ENCODE data around the gene ABHD16A.
A peak's percentile ranks its signal among the peaks of the same experiment; 100 is the strongest.

The ABHD16A gene

DNA sequence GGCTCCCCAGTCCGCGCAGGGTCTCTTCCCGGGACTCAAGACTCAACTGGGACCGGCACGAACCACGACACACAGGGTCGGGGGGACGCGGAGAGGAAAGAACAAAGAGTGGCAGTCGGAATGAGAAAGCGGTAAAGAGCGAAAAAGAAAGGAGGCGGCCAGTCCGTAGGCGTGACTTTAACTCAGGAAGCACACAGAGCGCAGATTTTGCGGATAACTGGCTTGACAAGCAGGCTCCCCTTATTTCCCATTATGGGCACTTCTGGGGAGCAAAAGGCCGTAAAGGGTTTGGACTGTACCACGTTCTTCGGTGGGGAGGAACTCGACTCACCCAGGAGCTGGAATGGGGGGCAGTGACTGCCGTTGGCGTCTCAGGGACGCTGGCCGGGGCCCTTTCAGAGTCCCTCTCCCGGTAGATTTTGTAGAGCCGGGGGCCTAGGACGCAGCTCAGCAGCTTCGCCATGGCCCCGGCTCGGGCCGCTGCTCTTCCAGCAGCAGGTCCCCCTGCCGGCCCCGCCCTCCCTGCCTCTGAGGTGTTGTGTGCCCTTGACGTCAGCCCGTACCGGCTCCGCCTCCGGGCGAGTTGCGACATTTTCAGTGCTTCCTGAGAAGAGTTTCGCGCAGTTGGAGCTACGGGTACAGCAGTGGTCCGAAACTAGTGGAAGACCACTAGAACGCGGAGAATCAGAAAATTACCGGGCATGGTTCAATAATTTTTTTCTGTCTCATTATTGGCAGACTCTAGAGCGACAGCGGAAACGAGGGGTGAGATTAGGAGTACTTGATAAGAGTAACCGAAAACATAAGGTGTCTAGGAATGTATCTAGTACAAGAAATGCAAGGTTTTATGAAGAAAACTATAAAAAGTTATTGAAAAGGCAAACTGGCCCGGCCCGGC lies at the start of gene ABHD16A:
ABHD16A (minus strand) TSS at position 506 of the 898 bp plus-strand sequence; CDS start at position 463, 43 bp downstream.
- peak; percentile 96 for DNase-seq (ENCODE audit: low read depth)

DNA sequence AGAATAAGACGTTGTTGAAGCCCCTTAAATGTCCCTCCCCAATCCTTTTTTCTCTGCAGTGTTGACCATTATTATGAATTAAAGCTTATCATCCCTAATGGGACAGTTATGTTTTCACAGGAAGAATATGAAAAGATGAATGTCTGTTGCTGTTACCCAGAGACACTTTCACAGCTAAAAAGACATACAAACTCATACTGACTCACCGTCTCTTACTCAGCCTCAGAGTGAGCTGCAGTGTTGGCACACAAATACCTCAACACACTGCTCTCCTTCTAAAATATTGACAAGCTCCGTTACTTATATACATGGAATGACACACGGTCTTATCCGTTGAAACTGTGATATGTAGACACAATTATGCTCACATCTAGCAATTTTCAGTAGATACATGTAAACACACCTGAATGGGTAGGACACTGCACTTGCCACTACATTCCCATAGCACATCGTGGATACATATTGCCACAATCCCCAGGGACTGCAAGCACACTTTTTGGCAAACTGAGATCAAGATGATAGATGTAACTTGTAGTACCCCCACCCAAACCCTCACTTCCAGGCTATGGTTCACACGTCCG lies 49.7 kb upstream of the ABHD16A start:
- no peak for DNase-seq (ENCODE audit: low read depth)

DNA sequence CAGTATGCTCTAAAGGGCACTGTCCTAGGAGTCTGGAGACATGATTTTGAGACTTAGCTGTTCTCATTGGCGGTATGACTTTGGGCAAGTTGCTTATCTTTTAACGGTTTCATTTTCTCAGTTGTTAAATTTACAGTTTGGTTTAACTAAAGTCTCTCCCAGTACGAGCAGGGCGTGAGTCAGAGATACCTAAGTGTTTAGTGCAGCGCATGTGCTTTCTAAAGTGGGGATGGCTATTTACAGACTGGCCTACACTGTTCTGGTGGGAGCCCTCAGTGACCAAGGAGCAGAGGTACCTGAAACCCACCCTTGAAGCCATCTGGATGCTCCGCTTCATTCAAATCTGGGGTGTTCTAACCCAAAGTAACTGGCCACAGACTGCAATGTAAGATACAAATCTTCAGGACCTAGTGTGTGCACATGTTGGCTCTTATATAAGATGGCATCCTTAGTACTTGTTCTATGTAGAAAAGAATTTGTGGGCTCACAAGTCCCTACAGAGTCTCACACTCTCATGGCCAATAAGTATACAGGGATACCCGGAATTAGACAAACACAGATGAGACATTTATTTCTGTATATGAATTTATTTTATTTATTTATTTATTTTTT lies 47.4 kb upstream of the ABHD16A start:
- no peak for DNase-seq (ENCODE audit: low read depth)

DNA sequence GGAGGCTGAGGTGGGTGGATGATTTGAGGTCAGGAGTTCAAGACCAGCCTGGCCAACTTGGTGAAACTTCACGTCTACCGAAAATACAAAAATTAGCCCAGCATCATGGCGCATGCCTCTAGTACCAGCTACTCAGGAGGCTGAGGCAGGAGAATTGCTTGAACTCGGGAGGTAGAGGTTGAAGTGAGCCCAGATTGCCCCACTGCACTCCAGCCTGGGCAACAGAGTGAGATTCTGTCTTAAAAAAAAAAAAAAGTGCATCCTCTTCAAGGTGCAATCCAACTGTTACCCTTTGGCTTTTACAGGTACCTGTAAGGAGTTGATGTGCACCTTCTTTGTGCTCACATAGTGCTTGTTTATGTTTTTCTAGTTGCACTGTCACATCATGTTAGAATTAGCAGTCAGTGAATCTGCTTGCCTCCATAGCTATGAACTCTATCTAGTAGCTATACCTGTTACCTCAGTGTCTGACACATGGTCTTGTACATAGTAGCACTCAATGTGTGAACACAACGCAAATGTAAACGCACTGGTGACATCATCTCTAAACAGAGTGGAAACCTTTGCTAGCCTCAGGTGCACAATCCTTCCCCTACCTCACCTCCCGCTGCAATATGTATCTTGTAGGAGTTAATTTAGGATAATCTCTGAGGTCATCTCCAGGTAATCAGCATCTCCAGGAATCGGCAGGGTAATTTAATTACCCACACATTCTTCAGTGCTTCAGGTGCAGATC lies 46.3 kb upstream of the ABHD16A start:
- DNase-seq (ENCODE audit: low read depth): no peak

DNA sequence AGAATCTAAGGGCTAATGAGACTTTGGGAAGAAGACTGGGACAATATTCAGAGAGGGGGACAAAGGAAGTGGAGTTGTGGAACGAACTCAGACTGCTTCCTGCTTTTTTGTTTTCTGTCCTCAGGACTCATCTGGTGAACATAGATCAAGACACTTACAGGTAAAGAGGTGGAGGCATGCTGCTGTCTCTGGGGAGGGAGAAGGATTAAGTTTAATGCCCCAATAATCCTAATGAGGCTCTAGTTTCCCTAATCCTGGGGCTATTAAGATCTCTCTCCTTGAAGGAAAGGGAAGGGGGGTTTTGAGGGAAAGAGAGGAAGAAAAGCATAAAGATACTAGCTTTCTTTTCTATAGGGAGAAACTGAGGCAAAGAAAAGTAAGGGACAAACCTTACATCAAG lies 41.3 kb upstream of the ABHD16A start:
- no peak for DNase-seq (ENCODE audit: low read depth)

DNA sequence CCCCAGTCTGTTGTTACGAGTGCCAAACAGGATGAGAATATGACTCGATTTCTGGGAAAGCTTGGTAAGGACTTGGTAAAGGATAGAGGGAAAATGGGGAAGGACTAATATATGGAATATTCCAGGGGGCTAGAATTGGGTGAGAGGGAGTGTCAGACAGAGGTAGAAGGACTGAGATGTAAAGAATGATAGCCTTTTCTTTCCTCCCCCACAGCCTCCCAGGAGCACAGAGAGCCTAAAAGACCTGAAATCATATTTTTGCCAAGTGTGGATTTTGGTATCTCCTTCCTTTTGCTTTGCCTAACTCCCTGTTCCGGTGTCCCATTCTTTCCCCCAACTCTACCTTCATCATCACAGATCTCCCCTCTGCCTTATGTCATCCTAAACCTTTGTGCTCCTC lies 39.8 kb upstream of the ABHD16A start:
- DNase-seq (ENCODE audit: low read depth): no peak

DNA sequence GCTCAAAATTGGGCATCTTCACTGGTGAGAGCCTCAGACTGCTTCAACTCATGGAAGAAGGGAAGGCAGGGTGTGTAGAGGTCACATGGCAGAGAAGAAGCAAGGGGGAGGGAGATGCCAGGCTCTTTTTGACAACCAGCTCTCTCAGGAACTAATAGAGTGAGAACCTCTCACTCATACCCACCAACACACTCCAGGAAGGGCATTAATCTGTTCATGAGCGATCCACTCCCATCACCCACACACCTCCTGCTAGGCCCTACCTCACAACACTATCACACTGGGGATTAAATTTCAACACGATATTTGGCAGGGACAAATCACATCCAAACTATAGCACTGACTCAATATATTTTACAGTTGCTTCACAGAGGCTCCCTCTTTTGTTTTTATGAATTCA lies 38.7 kb upstream of the ABHD16A start:
- no peak for DNase-seq (ENCODE audit: low read depth)

DNA sequence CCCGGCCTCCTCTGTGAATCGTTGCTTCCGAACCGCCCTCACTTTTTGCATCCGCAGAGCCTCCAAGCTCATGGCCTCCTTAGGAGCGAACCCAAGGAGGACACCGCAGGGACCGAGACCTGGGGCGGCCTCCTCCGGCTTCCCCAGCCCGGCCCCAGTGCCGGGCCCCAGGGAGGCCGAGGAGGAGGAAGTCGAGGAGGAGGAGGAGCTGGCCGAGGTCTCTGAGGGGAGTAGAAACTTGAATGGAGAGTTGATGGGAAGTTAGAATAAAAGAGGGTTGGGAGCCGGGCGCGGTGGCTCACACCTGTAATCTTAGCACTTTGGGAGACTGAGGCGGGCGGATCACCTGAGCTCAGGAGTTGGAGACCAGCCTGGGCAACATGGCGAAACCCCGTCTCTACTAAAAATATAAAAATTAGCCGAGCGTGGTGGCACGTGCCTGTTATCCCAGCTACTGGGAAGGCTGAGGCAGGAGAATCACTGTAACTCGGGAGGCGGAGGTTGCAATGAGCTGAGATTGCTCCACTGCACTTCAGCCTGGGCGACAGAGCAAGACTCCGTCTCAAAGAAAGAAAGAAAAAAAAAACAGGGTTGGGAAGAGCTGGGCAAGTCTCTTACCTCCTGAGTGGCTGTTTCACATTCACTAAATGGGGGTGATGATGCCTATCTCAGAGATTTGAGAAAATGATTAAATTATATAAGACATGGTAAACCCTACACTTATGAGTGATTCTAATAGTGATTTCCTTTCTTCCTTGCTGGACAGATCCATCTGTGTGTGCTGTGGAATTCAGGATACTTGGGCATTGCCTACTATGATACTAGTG lies 37.5 kb upstream of the ABHD16A start:
- DNase-seq (ENCODE audit: low read depth): no peak

DNA sequence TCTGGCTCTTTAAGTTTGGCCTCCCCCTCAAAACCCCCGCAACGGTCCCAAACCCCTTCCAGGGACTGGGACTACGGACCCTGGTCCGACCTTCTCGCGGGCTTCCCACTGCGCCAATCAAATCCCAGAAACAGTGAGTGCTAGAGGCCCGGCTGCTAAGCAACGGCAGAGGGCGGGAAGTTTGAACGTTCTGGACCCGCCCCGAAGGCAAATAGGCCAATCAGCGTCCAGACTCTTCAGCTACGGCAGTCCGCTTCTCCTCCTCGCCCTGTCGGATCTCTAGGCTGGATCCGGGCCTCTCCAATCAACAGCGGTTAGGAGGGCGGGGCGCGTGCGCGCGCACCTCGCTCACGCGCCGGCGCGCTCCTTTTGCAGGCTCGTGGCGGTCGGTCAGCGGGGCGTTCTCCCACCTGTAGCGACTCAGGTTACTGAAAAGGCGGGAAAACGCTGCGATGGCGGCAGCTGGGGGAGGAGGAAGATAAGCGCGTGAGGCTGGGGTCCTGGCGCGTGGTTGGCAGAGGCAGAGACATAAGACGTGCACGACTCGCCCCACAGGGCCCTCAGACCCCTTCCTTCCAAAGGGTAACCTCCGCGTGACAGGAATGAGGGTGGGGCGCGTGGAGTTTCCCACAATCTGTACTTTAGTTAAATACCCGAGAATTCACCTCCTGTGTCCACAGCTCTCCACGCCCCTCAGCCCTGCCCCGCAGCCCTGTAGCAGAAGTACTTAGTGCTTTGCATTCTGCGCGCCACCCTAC lies 36.7 kb upstream of the ABHD16A start, which contains the start of gene MSH5:
MSH5 (plus strand) TSS at position 367 of the 758 bp plus-strand sequence. CDS start 462 bp downstream, outside the sequence.
- DNase-seq (ENCODE audit: low read depth): peak; percentile 93

DNA sequence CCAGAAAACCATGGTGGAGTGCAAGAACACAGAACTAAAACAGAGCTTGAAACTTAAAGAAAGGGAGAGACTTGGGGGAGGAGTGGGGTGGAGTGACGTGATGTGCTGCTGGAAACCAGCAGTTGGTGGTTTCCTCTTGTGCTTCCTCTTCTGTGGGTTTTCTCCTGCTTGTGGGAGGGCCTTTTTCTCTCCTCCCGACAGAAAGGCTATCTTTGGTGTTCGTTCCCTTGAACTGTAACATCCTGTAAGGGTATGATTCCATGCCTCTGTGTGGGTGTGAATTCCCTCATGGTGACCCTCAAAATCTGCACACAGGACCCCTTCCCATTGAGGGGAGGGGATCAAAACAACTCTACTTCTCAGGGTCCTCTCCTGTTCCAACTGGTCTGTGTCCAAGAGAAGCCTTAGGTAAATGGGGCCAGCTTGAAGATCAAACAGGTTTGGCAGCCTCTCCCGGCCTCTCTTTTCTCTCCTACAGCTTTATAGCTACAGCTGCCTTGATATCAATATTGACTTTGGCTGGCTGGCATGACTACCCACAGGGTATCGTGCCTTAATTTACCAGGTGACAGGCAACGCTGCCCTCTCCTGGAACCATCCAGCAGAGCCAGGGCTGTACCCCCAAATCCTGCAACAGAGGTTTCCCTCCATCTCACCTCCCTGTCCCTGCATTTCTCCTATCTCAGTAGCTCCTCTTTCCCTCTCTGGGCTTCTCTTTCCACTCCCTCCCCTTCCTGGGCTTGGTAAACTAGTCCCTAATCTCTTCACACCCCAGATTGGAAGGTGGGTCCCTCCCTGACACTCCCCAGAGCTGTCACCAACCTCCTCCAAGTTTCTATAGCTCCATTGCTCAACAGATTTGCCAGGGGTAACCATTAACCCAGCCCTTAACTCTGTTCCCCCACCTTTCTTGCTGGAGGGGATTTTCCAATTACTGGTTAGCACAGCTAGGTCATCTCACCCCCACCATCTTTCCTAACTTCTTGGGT lies 35.2 kb upstream of the ABHD16A start:
- peak; percentile 59 for DNase-seq (ENCODE audit: low read depth)

DNA sequence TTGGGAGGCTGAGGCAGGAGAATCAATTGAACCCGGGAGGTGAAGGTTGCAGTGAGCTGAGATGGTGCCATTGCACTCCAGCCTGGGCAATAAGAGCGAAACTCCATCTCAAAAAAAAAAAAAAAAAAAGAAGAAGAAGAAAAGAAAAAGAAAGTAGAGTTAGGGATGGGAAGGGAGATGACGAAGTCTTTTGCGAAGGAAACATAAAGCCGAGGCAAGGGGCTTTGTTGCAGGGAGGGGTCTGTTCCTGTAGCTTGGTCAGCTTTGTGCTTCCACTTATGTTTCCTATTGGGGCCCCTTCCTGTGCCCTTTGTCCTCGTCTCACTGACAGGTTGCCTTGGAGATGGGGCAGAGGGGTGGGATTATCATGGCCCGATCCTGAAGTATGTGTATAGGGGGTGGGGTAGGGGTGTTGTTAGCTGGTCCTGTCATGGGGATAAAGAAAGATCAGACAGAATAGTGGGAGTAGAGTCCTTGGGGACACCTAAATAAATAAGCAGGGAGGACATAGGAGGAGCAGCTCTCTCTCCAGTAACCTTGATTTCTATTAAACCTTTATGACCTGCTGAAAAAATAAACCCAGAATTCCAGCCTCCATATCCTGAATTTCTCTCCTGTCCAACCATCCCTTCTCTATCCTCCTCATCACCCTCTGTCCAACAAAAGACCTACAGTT lies 34.3 kb upstream of the ABHD16A start:
- DNase-seq (ENCODE audit: low read depth): no peak

DNA sequence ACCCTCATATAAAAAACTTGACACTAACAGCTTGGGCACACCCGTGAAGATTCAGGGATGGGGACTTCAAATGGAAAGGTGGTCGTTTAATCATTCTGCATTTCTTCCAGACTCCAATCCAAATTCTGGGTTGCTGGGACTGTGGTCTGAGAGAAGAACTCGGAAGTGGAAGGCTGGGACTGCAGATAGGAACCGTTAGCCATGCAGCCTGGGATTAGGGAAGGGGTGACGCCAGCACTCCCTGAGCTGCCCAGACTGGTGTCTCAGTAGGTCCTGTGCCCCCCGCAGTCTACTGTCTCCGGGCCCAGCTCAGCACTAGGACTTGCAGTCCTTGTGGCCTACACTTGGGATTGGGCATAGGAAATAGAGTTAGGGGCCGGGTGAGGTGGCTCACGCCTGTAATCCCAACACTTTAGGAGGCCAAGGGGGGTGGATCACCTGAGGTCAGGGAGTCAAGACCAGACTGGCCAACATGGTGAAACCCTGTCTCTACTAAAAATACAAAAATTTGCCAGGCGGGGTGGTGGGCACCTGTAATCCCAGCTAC lies 33.7 kb upstream of the ABHD16A start:
- no peak for DNase-seq (ENCODE audit: low read depth)

DNA sequence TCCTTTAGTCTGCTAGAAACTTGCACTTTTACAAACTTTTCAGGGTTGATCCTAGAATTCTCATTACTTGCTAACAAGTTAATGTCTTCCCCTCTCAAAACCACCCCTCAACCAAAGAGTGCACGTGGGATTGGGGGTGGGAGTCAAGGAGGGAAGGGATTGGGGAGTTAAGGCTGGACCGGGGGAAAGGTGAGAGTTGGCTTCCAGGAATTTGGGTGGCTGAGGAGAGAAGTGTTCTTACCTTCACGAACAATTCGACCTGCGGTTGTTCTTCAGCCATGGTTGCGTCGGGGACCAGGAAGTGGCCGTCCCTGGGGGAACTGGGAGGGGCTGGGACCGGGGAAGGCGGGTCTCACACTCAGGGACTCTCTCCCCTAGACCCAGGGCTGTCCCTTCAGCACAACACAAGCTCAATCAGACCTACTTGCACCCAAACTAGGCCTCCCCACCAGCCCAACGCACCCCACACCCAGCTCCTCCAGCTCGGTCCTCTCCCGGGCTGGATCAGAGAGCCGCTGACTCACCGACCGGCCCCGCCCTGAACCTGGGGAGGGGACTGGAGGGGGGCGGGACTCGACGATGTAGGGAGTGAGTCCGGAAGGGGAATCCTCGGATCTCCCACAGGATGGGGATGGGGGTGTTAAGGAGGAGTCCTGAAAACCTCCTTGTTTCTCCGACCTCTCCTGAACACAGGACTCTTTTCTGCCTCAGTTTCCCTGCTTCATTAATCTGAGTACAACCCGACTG lies 33.1 kb upstream of the ABHD16A start, which contains the start of gene CLIC1:
CLIC1 (minus strand) TSS at position 510 of the 747 bp plus-strand sequence; CDS start at position 280, 230 bp downstream.
- peak; percentile 76 for DNase-seq (ENCODE audit: low read depth)

DNA sequence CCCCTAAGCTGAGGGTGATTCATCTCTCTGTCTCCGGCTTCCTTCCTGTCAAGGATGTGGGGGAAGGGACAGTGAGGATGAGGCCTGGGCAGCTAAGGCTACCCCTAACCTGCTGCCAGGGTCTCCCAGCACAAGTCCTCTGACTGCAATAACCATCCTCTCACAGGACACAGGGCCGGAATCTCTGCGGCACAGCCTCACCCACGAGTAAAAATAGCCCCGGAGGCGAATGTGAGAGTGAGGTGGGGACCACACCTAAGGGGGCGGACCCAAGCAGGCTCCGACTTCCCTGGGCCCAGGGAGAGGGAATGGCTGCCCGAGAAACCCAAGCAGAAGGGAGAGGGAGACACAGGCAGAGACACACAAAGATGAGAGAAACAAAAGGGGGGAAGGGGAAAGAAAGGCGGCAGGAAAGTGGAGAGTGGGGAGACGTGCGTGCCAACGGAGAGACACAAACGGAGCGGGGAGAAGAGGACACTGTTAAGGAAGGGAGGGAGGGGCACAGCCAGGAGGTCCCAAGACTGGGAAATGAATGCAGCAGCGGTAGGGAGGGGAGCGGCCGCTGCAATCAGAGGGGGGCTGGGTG lies 31.8 kb upstream of the ABHD16A start:
- DNase-seq (ENCODE audit: low read depth): peak; percentile 31

DNA sequence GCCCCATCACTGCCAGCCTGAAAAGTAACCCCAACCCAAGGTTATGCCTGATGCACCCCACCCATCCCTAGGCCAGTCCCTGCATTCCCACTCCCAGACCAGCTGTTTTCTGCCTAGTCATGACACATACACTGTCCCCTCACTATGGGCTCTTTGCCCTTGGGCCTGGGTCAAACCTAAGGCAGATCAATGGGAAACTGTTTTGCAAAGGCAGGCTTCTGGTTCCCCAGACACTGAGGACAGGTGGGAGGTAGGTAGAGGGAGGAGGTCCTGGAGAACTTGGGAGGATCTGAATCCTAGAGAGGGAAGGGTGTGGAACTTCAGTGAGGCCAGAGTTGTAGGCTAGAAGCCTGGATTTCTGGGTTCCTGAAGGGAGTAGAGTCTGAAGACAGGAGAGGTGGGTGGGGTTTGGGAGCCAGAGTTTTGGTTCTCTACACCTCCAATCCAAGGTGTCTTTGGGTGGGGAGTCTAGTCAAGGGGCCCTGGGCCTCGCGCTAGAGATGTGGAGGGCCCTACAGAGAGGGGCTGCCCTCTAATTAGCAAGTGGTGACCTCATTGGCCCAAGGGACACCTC lies 31.2 kb upstream of the ABHD16A start:
- DNase-seq (ENCODE audit: low read depth): no peak

DNA sequence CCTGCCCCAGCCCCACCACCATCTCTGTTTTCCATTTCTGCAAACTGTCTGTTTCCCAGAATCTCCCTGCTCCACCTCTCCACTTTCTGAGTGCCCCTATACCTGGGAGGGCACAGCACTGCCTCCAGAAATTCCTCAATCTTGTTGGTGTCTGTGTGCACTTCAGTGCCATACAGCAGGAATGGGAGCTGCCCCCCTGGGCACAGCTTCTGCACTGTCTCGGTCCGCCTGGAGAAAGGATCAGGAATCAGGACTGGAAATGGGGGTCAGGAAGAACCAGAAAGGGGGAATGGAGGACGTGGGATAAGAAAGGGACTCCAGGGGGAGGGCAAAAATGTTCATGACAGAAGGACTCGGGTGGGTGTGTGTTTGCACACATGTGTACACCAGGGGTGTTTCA lies 30.6 kb upstream of the ABHD16A start:
- no peak for DNase-seq (ENCODE audit: low read depth)

DNA sequence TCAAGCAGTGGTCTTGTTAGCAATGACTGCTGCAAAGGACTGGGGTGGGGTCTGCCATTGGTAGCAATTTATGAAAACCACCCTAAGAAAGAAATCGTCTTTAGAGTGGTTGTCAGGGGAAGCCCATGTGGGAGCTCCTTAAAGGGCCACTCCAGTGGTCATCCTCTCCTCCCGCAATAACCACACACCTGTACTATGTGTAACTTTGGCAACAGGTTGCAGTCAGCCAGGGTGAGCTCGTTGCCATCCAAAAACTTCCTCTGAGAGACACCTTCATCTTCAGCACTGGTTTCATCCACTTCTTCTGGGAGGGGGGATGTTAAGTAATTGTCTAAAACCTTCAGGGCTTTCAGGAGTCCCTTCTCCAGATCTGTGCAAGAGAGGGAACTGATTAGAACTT lies 28.9 kb upstream of the ABHD16A start:
- no peak for DNase-seq (ENCODE audit: low read depth)
